Dendritic cell treated with granulocyte-macrophage colony-stimulating factor and Interleukin-4, amounts not matched to agents 40 ng/mL and 50 ng/mL, for 4 days (primary cell): Measurements from ENCODE around the gene IRS2.

Source experiments
- H3K27ac Mint-ChIP-seq: one replicate; pipeline ENCODE4 v1.8.0; 2022; ENCODE audit warnings: mild to moderate bottlenecking, mixed read lengths
- H3K27me3 Mint-ChIP-seq: one replicate; pipeline ENCODE4 v1.8.0; 2022; ENCODE audit warnings: mild to moderate bottlenecking, mixed read lengths
- H3K36me3 Mint-ChIP-seq: one replicate; pipeline ENCODE4 v1.8.0; 2022; ENCODE audit warnings: low read depth, mixed read lengths
- H3K4me1 Mint-ChIP-seq: one replicate; pipeline ENCODE4 v1.8.0; 2022; ENCODE audit warnings: low read depth, mixed read lengths
- H3K4me3 Mint-ChIP-seq: one replicate; pipeline ENCODE4 v1.8.0; 2022; ENCODE audit warnings: mild to moderate bottlenecking, moderate library complexity, mixed read lengths
- H3K9me3 Mint-ChIP-seq: one replicate; pipeline ENCODE4 v1.8.0; 2022; ENCODE audit warnings: mixed read lengths
- intact Hi-C: fragments of 100-400 bp; cut with micrococcal nuclease; formaldehyde crosslinking; loops from one replicate; pipeline ENCODE4 v1.15.0; 2022

Gene IRS2

GRCh38 chr13:109790942-109791605 lies 4.7 kb upstream of the IRS2 start:
- Mint-ChIP-seq H3K4me3 (peak overlapping the region; percentile 61), H3K27ac (peak overlapping the region; percentile 81), H3K36me3 (peaks cover 6% of the 10 kb centered on the region), H3K9me3 (no peaks in the 10 kb centered on the region), H3K27me3 (peaks cover 5% of the 10 kb centered on the region), H3K4me1 (peaks cover 30% of the 10 kb centered on the region)
- intact Hi-C loops, result loop anchor here (2.0 to 10.0 kb wide), 3 partner anchors 180 to 830 kb away; no protein-coding TSS in a partner anchor

DNA sequence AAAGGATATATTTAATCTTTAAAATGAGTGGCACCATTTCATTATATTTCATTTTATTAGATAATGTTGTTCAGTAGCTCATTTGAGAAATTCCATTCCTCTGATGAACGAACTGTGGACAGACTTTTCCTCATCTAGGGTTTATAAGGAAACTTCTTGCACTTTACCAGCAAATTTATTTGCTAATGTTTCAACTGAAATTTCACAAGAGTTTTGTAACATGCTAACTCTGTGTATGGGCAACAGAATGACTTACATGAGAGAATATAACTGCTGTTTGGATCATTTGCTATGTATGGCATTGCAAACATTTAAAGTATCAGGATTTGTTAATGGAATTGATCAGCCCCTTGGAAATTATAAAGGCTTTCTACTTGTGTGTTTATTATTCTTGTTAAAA lies 3.7 kb upstream of the IRS2 start:
- intact Hi-C loops, result loop anchor here (2.0 to 10.0 kb wide), 3 partner anchors 179 to 829 kb away; no protein-coding TSS in a partner anchor
- no peak overlapping the region for H3K27ac Mint-ChIP-seq
- H3K4me1 Mint-ChIP-seq, result peaks cover 30% of the 10 kb centered on the region
- H3K36me3 Mint-ChIP-seq, result peaks cover 6% of the 10 kb centered on the region
- no peaks in the 10 kb centered on the region for H3K9me3 Mint-ChIP-seq
- peaks cover under 1% of the 10 kb centered on the region for H3K27me3 Mint-ChIP-seq
- H3K4me3 Mint-ChIP-seq, result no peak overlapping the region

GRCh38 chr13:109789262-109789661 lies 2.9 kb upstream of the IRS2 start:
- Mint-ChIP-seq H3K27ac (peak overlapping the region; percentile 45), H3K27me3 (peaks cover 3% of the 10 kb centered on the region), H3K9me3 (no peaks in the 10 kb centered on the region), H3K4me1 (peaks cover 31% of the 10 kb centered on the region), H3K36me3 (peaks cover 7% of the 10 kb centered on the region), H3K4me3 (no peak overlapping the region)
- intact Hi-C loops, result loop anchor here (10.0 kb wide), 3 partner anchors 84 to 1574 kb away; partner anchors contain the start of genes ABHD13 and LIG4

- Mint-ChIP-seq H3K9me3 (no peaks in the 10 kb centered on the region), H3K27me3 (peaks cover 3% of the 10 kb centered on the region), H3K4me1 (peaks cover 35% of the 10 kb centered on the region), H3K36me3 (peaks cover 14% of the 10 kb centered on the region), H3K27ac (peak overlapping the region; percentile 45), H3K4me3 (no peak overlapping the region)
- intact Hi-C loops, result loop anchor here (10.0 kb wide), 3 partner anchors 84 to 1574 kb away; partner anchors contain the start of genes ABHD13 and LIG4
These were observed 2.2 kb upstream of the IRS2 start for GRCh38 chr13:109788372-109789111.

DNA sequence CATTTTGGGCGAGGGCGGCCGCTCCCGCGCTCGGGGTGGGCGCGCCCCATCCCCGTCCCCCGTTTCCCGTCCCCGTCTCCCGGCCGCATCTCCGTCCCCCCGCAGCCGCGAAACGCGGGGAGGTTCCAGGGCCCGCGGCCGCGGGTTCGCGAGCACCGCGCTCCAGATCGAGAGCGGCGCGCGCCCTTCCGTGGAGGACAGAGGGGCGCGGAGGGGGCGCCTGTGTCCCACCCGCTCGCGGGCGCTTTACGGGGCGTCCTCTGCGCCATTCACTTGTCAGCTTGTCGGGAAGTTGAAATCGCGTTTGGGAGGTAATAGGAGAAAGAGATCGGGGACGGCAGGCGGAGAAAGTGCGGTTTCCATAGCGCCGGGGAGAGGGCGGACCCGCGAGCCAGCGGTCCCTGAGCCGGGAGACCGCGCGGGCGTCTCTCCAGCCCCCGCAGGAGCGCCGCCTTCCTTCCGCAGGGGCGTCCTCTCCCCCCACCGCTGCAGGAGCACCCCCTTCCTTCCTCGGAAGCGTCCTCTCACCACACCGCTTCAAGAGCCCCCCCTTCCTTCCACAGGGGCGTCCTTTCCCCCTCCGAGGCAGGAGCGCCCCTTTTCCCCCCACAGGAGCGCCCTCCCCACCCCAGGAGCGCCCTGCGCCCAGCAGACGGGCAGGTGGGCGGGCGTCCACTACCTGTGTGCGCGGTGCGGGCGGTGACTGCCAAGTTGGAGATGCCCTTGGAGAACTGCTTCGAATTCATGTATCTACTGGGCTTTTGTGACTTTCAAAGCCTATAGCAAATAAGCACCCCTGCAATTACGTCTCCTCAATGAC lies 962 bp upstream of the IRS2 start:
- peaks cover 26% of the 10 kb centered on the region for H3K36me3 Mint-ChIP-seq
- H3K9me3 Mint-ChIP-seq, result peaks cover 8% of the 10 kb centered on the region
- peak overlapping the region; percentile 64 for H3K27ac Mint-ChIP-seq
- H3K4me1 Mint-ChIP-seq, result peaks cover 35% of the 10 kb centered on the region
- peaks cover 3% of the 10 kb centered on the region for H3K27me3 Mint-ChIP-seq
- intact Hi-C loops, result loop anchor here (2.0 to 10.0 kb wide), 4 partner anchors 83 to 1573 kb away; partner anchors contain the start of genes ABHD13 and LIG4
- H3K4me3 Mint-ChIP-seq, result peak overlapping the region; percentile 85

DNA sequence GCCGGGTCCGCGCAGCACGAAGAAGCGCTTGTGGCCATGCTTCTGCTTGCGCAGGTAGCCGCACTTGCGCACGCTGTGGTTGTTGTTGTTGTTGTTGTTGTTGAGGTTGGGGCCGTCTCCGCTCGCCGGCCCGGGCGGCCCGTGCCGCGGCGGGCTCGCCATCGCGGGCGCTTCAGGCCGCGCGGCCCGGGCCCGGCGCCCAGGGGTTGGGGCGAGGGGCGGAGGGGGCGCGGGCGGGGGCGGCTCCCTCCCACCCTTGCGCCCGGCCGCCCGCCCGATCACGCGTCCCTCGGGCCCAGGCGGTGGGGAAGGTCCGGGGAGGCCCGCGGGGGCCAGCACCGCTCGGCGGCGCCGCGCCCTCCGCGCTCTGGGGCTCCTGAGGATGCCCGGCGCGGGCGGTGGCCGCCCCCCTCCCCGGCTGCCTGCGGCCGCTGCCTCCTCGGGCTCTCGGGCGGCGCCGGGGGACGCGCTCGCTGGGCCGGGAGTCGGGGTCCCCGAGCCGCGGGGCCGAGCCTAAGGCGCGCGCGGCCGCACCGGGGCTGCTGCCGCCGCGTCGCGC lies 412 bp downstream of the IRS2 start:
- no peak overlapping the region for H3K27ac Mint-ChIP-seq
- H3K4me1 Mint-ChIP-seq, result peaks cover 38% of the 10 kb centered on the region
- intact Hi-C loops, result loop anchor here (2.0 to 10.0 kb wide), 4 partner anchors 81 to 1571 kb away; partner anchors contain the start of genes ABHD13 and LIG4
- peaks cover 3% of the 10 kb centered on the region for H3K27me3 Mint-ChIP-seq
- peaks cover 8% of the 10 kb centered on the region for H3K9me3 Mint-ChIP-seq
- peaks cover 40% of the 10 kb centered on the region for H3K36me3 Mint-ChIP-seq
- peak overlapping the region; percentile 75 for H3K4me3 Mint-ChIP-seq

- intact Hi-C loops, result loop anchor here (10.0 kb wide), 3 partner anchors 81 to 1571 kb away; partner anchors contain the start of genes ABHD13 and LIG4
- no peak overlapping the region for H3K27ac Mint-ChIP-seq
- peaks cover 8% of the 10 kb centered on the region for H3K9me3 Mint-ChIP-seq
- peaks cover 46% of the 10 kb centered on the region for H3K36me3 Mint-ChIP-seq
- peaks cover 3% of the 10 kb centered on the region for H3K27me3 Mint-ChIP-seq
- H3K4me3 Mint-ChIP-seq, result peak overlapping the region; percentile 75
- peaks cover 41% of the 10 kb centered on the region for H3K4me1 Mint-ChIP-seq
These were observed 1.1 kb downstream of the IRS2 start for GRCh38 chr13:109785141-109785891.

GRCh38 chr13:109784590-109785140 lies 1.7 kb downstream of the IRS2 start:
- Mint-ChIP-seq H3K27me3 (peaks cover 3% of the 10 kb centered on the region), H3K36me3 (peaks cover 46% of the 10 kb centered on the region), H3K4me1 (peaks cover 47% of the 10 kb centered on the region), H3K9me3 (peaks cover 8% of the 10 kb centered on the region), H3K4me3 (peak overlapping the region; percentile 75), H3K27ac (no peak overlapping the region)
- intact Hi-C loops, result loop anchor here (10.0 kb wide), 3 partner anchors 80 to 1570 kb away; partner anchors contain the start of genes ABHD13 and LIG4

DNA sequence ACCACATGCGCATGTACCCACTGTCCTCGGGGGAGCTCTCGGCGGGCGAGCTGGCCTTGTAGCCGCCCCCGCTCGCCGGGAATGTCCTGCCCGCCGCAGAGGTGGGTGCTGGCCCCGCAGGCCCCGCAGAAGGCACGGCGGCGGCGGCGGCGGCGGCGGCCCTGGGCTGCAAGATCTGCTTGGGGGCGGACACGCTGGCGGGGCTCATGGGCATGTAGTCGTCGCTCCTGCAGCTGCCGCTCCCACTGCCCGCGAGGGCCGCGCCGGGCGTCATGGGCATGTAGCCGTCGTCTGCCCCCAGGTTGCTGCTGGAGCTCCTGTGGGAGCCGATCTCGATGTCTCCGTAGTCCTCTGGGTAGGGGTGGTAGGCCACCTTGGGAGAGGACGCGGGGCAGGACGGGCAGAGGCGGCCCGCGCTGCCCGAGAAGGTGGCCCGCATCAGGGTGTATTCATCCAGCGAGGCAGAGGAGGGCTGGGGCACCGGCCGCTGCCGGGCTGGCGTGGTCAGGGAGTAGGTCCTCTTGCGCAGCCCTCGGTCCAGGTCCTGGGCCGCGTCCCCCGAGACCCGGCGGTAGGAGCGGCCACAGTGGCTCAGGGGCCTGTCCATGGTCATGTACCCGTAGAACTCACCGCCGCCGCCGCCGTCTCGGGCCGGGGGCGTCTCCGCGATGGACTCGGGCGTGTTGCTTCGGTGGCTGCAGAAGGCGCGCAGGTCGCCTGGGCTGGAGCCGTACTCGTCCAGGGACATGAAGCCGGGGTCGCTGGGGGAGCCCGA lies 2.4 kb downstream of the IRS2 start:
- H3K36me3 Mint-ChIP-seq, result peaks cover 46% of the 10 kb centered on the region
- intact Hi-C loops, result loop anchor here (10.0 kb wide), 3 partner anchors 79 to 1569 kb away; partner anchors contain the start of genes ABHD13 and LIG4
- H3K9me3 Mint-ChIP-seq, result peaks cover 8% of the 10 kb centered on the region
- peaks cover 3% of the 10 kb centered on the region for H3K27me3 Mint-ChIP-seq
- peak overlapping the region; percentile 32 for H3K4me3 Mint-ChIP-seq
- peaks cover 49% of the 10 kb centered on the region for H3K4me1 Mint-ChIP-seq
- H3K27ac Mint-ChIP-seq, result peak overlapping the region; percentile 43

GRCh38 chr13:109783447-109783814 lies 3.0 kb downstream of the IRS2 start:
- Mint-ChIP-seq H3K4me1 (peaks cover 46% of the 10 kb centered on the region), H3K36me3 (peaks cover 46% of the 10 kb centered on the region), H3K4me3 (no peak overlapping the region), H3K9me3 (peaks cover 8% of the 10 kb centered on the region), H3K27ac (no peak overlapping the region), H3K27me3 (peaks cover 3% of the 10 kb centered on the region)
- intact Hi-C loops, result loop anchor here (10.0 kb wide), 3 partner anchors 79 to 1569 kb away; partner anchors contain the start of genes ABHD13 and LIG4

DNA sequence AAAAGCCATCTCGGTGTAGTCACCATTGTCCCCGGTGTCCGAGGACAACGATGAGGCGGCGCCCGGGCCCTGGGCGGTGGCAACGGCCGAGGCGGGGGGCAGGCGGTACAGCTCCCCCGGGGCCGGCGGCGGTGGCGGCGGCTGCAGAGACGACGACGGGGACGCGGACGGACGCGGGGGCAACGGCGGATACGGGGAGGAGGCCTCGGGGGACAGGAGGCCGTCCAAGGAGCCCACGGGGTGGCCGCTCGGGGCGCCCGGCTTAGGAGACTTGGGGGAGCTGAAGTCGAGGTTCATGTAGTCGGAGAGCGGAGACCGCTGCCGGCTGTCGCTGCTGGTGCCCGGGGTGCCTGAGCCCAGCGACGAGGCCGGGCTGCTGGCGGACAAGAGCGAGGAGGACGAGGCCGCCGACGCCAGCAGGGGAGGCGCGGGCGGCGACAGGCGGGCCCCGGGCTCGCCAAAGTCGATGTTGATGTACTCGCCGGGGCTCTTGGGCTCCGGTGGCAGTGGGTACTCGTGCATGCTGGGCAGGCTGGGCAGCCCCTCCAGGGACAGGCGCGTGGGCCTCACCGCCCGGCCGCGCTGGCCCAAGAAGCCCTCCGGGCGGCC lies 3.5 kb downstream of the IRS2 start:
- intact Hi-C loops, result loop anchor here (10.0 kb wide), 3 partner anchors 78 to 1568 kb away; partner anchors contain the start of genes ABHD13 and LIG4
- peaks cover 3% of the 10 kb centered on the region for H3K27me3 Mint-ChIP-seq
- H3K36me3 Mint-ChIP-seq, result peaks cover 46% of the 10 kb centered on the region
- H3K27ac Mint-ChIP-seq, result no peak overlapping the region
- peaks cover 8% of the 10 kb centered on the region for H3K9me3 Mint-ChIP-seq
- peaks cover 42% of the 10 kb centered on the region for H3K4me1 Mint-ChIP-seq
- peak overlapping the region; percentile 42 for H3K4me3 Mint-ChIP-seq
